K562 (cell line): Measurements from ENCODE around the gene FAR2. TPM values are rescaled to one million over a fixed set of nuclear protein-coding genes. Genes with fewer than 3 reads are reported as not detected.

Experiments used
- ARID2 ChIP-seq: fragments of 450-650 bp; IDR thresholded peaks from 2 replicates; pipeline ENCODE4 v1.6.1; 2017; ENCODE audit warnings: antibody characterized with exemption, mild to moderate bottlenecking
- ARNT ChIP-seq, 2 experiments: fragments of 450-650 bp; IDR thresholded peaks; 2 replicates each; pipeline ENCODE4 v1.6.1; 2016; ENCODE audit warnings: mild to moderate bottlenecking in 1 of 2
- DDX20 ChIP-seq: fragments of 450-650 bp; IDR thresholded peaks from 2 replicates; pipeline ENCODE4 v1.6.1; 2016; ENCODE audit warnings: missing genetic modification characterization, low read depth, mild to moderate bottlenecking, missing compliant biosample characterization, moderate library complexity
- GABPB2 ChIP-seq: fragments of 250-450 bp; sonication (Bioruptor Pico); conservative IDR thresholded peaks from 2 replicates; pipeline ENCODE4 v1.5.1; 2021; ENCODE audit warnings: mild to moderate bottlenecking
- HNRNPLL ChIP-seq: fragments of 200-400 bp; formaldehyde crosslinking; IDR thresholded peaks from 2 replicates; pipeline ENCODE4 v1.6.1; 2017; ENCODE audit warnings: low read length, low read depth, mild to moderate bottlenecking; ENCODE audit not compliant: poor library complexity, severe bottlenecking
- KDM5B ChIP-seq: fragments of 200-600 bp; sonication (generic); IDR thresholded peaks from 2 replicates; pipeline ENCODE4 v1.6.1; 2012; ENCODE audit warnings: low read depth, mild to moderate bottlenecking, moderate library complexity, low read length, control low read depth, inconsistent platforms; ENCODE audit not compliant: insufficient replicate concordance
- MEF2D ChIP-seq: conservative IDR thresholded peaks from 2 replicates; pipeline ENCODE4 v1.6.1; 2016; ENCODE audit warnings: low read depth, missing genetic modification characterization, missing compliant biosample characterization
- NFE2L1 ChIP-seq: fragments of 450-650 bp; IDR thresholded peaks from 2 replicates; pipeline ENCODE4 v1.6.1; 2016; ENCODE audit warnings: missing genetic modification characterization, low read depth, mild to moderate bottlenecking, missing compliant biosample characterization, moderate library complexity, borderline replicate concordance
- PHB ChIP-seq: fragments of 250-450 bp; sonication (Bioruptor Pico); IDR thresholded peaks from 2 replicates; pipeline ENCODE4 v1.5.0; 2021
- PHF21A ChIP-seq: fragments of 450-650 bp; IDR thresholded peaks from 2 replicates; pipeline ENCODE4 v1.6.1; 2017; ENCODE audit warnings: low read depth, borderline replicate concordance
- SAP30 ChIP-seq: fragments of 200-600 bp; sonication (generic); IDR thresholded peaks from 2 replicates; pipeline ENCODE4 v1.6.1; 2012; ENCODE audit warnings: borderline replicate concordance, low read depth, mild to moderate bottlenecking, moderate library complexity, low read length, control low read depth, inconsistent platforms; ENCODE audit not compliant: insufficient read depth, poor library complexity, severe bottlenecking
- TCF3 ChIP-seq: sonication (generic); formaldehyde crosslinking; IDR thresholded peaks from 2 replicates; pipeline ENCODE4 v1.4.0; 2020; ENCODE audit warnings: mild to moderate bottlenecking, missing genetic modification reagents
- TGIF2 ChIP-seq: sonication (generic); formaldehyde crosslinking; IDR thresholded peaks from 2 replicates; pipeline ENCODE4 v1.8.1; 2022; ENCODE audit warnings: mild to moderate bottlenecking, missing genetic modification reagents, moderate library complexity
- ZFP30 ChIP-seq: fragments of 250-450 bp; sonication (Bioruptor Pico); IDR thresholded peaks from 2 replicates; pipeline ENCODE4 v1.8.0; 2022; ENCODE audit warnings: moderate library complexity, mild to moderate bottlenecking, inconsistent platforms, borderline replicate concordance
- ZNF197 ChIP-seq: fragments of 200-800 bp; sonication (Bioruptor generic); IDR thresholded peaks from 2 replicates; pipeline ENCODE4 v1.6.1; 2016; ENCODE audit warnings: low read depth, missing genetic modification characterization, missing compliant biosample characterization
- ZNF274 ChIP-seq: IDR thresholded peaks from 2 replicates; pipeline ENCODE4 v1.6.1; 2011; ENCODE audit warnings: low read depth, mild to moderate bottlenecking, low read length, moderate library complexity, borderline replicate concordance
- ZNF3 ChIP-seq: fragments of 250-450 bp; sonication (Bioruptor Pico); IDR thresholded peaks from 2 replicates; pipeline ENCODE4 v1.5.0; 2021; ENCODE audit warnings: mild to moderate bottlenecking, moderate library complexity
- ZNF785 ChIP-seq: fragments of 250-450 bp; sonication (Bioruptor Pico); IDR thresholded peaks from 2 replicates; pipeline ENCODE4 v1.4.0; 2020; ENCODE audit warnings: mild to moderate bottlenecking
- polyA plus RNA-seq, 8 experiments: library from polyadenylated mRNA; depleted of rRNA in 4 of 8; stranded (reverse) in 5 of 8; unstranded in 3 of 8; fragments of >200 nt; fragmentation: Nextera tagmentation in 2 of 8; fragmentation: Illumina TruSeq in 1 of 8; extraction: Ambion mirVana in 2 of 8; extraction: Trizol in 1 of 8; gene quantifications; 2 replicates each; pipeline versions ENCODE4 v1.2.1 to v1.2.3, GENCODE V29; 2011 to 2014; ENCODE audit warnings: inconsistent platforms in 1 of 8, missing spikeins in 1 of 8
- total RNA-seq, 7 experiments: library from RNA; depleted of rRNA in 6 of 7; stranded (reverse); fragments of >200 nt in 6 of 7; fragmentation: Illumina TruSeq in 2 of 7; extraction: Trizol in 2 of 7; gene quantifications; 2 replicates each; pipeline versions ENCODE4 v1.2.1 to v1.2.3, GENCODE V29; 2011 to 2021; ENCODE audit warnings: low replicate concordance in 1 of 7
- TF ChIP-seq, protein P1 (sequence below): fragments of 450-650 bp; formaldehyde crosslinking; IDR thresholded peaks from 2 replicates; pipeline ENCODE4 v1.4.0; 2020; ENCODE audit warnings: mild to moderate bottlenecking, mixed read lengths
- TF ChIP-seq, protein P2 (sequence below): fragments of 200-800 bp; sonication (Bioruptor generic); IDR thresholded peaks from 2 replicates; pipeline ENCODE4 v1.6.1; 2016; ENCODE audit warnings: missing genetic modification characterization, missing compliant biosample characterization
- TF ChIP-seq, protein P3 (sequence below): fragments of 250-450 bp; sonication (Bioruptor Pico); IDR thresholded peaks from 2 replicates; pipeline ENCODE4 v1.8.0; 2022; ENCODE audit warnings: moderate library complexity, mild to moderate bottlenecking, inconsistent platforms

The FAR2 gene
- total and polyA plus RNA-seq, 9 of the 15 experiments (the other 6 are each of a cell fraction or from before 2014, with no cell fraction given) = 5.0 to 13.4 (median 8.5) TPM

DNA sequence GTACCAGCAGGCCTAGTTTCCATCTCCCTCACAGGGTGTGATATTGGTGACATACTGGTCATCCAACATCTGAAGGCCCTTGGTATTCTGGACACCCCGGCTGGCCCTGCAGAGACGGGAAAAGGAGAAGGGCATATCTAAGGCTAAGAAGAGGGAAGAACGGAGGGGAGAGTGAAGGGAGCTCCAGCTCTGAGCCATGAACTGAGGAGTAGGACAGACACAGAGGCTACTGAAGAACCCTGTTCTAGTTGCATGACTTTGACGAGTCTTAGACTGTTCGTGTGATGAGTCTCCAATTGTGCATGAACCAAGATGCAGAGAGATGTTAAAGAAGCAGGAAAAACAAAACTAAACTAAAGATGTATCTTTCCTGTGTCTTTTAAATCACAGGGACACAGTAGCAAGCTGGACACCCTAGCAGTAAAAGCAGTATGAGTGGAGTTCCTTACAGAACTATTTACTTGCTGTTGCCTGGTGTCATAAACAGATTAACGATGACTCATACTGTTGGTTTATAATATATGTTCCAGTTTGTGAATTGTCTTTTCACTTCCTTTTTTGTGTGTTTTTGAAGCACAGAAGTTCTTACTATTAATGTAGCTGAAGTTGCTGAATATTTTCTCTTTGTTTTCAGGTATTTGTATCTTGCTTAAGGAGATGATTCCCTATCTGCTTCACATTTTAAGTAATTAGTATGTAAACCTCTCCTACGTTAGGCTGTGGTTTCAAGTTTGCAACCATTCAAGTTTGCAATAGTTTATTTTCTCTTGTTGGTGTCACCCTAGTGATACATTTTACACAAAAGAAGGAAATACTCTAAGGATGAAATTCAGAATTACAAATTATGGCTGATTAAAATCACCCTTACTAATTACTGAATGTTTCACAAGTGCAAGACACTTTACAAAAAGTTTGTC, 15.7 kb downstream of the FAR2 start (continued):
- TF ChIP-seq, protein P1, sequence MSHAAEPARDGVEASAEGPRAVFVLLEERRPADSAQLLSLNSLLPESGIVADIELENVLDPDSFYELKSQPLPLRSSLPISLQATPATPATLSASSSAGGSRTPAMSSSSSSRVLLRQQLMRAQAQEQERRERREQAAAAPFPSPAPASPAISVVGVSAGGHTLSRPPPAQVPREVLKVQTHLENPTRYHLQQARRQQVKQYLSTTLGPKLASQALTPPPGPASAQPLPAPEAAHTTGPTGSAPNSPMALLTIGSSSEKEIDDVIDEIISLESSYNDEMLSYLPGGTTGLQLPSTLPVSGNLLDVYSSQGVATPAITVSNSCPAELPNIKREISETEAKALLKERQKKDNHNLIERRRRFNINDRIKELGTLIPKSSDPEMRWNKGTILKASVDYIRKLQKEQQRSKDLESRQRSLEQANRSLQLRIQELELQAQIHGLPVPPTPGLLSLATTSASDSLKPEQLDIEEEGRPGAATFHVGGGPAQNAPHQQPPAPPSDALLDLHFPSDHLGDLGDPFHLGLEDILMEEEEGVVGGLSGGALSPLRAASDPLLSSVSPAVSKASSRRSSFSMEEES (CRISPR knock-in tag) = no peak
- TF ChIP-seq NFE2L1 (tag) (no peak), ARID2 (no peak), TCF3 (CRISPR knock-in tag) (no peak), MEF2D (tag) (no peak), ARNT (IDR thresholded peaks at IDR 0.05) (no peak), SAP30 (no peak), GABPB2 (CRISPR knock-in tag) (no peak), PHF21A (no peak), ZNF197 (CRISPR knock-in tag) (no peak), ZNF274 (no peak), KDM5B (no peak), PHB (no peak), HNRNPLL (no peak), ZNF785 (CRISPR knock-in tag) (no peak), TGIF2 (CRISPR knock-in tag) (no peak), ZNF3 (CRISPR knock-in tag) (no peak), DDX20 (no peak), ZFP30 (CRISPR knock-in tag) (no peak)
- TF ChIP-seq, protein P2, sequence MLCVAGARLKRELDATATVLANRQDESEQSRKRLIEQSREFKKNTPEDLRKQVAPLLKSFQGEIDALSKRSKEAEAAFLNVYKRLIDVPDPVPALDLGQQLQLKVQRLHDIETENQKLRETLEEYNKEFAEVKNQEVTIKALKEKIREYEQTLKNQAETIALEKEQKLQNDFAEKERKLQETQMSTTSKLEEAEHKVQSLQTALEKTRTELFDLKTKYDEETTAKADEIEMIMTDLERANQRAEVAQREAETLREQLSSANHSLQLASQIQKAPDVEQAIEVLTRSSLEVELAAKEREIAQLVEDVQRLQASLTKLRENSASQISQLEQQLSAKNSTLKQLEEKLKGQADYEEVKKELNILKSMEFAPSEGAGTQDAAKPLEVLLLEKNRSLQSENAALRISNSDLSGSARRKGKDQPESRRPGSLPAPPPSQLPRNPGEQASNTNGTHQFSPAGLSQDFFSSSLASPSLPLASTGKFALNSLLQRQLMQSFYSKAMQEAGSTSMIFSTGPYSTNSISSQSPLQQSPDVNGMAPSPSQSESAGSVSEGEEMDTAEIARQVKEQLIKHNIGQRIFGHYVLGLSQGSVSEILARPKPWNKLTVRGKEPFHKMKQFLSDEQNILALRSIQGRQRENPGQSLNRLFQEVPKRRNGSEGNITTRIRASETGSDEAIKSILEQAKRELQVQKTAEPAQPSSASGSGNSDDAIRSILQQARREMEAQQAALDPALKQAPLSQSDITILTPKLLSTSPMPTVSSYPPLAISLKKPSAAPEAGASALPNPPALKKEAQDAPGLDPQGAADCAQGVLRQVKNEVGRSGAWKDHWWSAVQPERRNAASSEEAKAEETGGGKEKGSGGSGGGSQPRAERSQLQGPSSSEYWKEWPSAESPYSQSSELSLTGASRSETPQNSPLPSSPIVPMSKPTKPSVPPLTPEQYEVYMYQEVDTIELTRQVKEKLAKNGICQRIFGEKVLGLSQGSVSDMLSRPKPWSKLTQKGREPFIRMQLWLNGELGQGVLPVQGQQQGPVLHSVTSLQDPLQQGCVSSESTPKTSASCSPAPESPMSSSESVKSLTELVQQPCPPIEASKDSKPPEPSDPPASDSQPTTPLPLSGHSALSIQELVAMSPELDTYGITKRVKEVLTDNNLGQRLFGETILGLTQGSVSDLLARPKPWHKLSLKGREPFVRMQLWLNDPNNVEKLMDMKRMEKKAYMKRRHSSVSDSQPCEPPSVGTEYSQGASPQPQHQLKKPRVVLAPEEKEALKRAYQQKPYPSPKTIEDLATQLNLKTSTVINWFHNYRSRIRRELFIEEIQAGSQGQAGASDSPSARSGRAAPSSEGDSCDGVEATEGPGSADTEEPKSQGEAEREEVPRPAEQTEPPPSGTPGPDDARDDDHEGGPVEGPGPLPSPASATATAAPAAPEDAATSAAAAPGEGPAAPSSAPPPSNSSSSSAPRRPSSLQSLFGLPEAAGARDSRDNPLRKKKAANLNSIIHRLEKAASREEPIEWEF (CRISPR knock-in tag) = no peak
- TF ChIP-seq, protein P3, sequence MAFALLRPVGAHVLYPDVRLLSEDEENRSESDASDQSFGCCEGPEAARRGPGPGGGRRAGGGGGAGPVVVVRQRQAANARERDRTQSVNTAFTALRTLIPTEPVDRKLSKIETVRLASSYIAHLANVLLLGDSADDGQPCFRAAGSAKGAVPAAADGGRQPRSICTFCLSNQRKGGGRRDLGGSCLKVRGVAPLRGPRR (CRISPR knock-in tag) = no peak
